Thymus (tissue), 11 donors: ENCODE results near the gene SLC35E4. TPM values are rescaled to one million over a fixed set of nuclear protein-coding genes. Genes with fewer than 3 reads are reported as not detected.
A peak's percentile ranks its signal among the peaks of the same experiment; 100 is the strongest.
"Not testable (repeated sequence)": the region's sequence is repeated elsewhere in the genome, so short reads cannot be mapped to it uniquely, and the experiment has no call there.

Experiments used
- DNase-seq, 9 donors: peaks; one replicate each; pipeline ENCODE4 v3.0.0-alpha.2; 2013; ENCODE audit warnings: low spot score in 9 of 9, low read depth in 6 of 9, missing footprints in 1 of 9
- H3K27ac ChIP-seq, 2 donors: one replicate each; pipeline ENCODE4 v1.5.1; 2013; ENCODE audit warnings: control low read depth in 1 of 2, low read depth in 1 of 2, low read length in 1 of 2, mild to moderate bottlenecking in 1 of 2, moderate library complexity in 1 of 2
- H3K27me3 ChIP-seq, 2 donors: one replicate each; pipeline ENCODE4 v1.5.1; 2013; ENCODE audit warnings: low read length in 1 of 2; ENCODE audit not compliant: control insufficient read depth in 2 of 2, insufficient read depth in 1 of 2
- H3K36me3 ChIP-seq, 2 donors: one replicate each; pipeline ENCODE4 v1.5.1; 2013; ENCODE audit warnings: low read length in 1 of 2, mild to moderate bottlenecking in 1 of 2, moderate library complexity in 1 of 2; ENCODE audit not compliant: control insufficient read depth in 2 of 2, insufficient read depth in 2 of 2
- H3K4me1 ChIP-seq, 2 donors: one replicate each; pipeline ENCODE4 v1.5.1; 2013; ENCODE audit warnings: low read length in 2 of 2; ENCODE audit not compliant: control insufficient read depth in 2 of 2, insufficient read depth in 2 of 2
- H3K4me3 ChIP-seq, 2 donors: one replicate each; pipeline ENCODE4 v1.5.1; 2013; ENCODE audit warnings: low read length in 2 of 2, control low read depth in 1 of 2, mild to moderate bottlenecking in 1 of 2
- H3K9me3 ChIP-seq, 2 donors: one replicate each; pipeline ENCODE4 v1.5.1; 2013; ENCODE audit warnings: low read length in 1 of 2, mild to moderate bottlenecking in 1 of 2; ENCODE audit not compliant: control insufficient read depth in 2 of 2, insufficient read depth in 1 of 2
- WGBS: extraction: QIAGEN DNeasy Blood & Tissue Kit; methylation state at CpG from one replicate; pipeline ENCODE4 v1.1.7; 2013; 5-methylcytosine and 5-hydroxymethylcytosine counted together
- polyA plus RNA-seq: library from polyadenylated mRNA; stranded (reverse); fragments of 200-250 nt; gene quantifications from one replicate; pipeline ENCODE4 v1.2.3, GENCODE V29; 2013
- total RNA-seq: library from RNA; stranded (reverse); fragments of 120-200 nt; gene quantifications from one replicate; pipeline ENCODE4 v1.2.4, GENCODE V29; 2013
- donor health status: healthy.

The SLC35E4 gene
- total and polyA plus RNA-seq, 2 donors, result 0.57 to 1.2 TPM

- H3K4me1 ChIP-seq, H3K4me3 ChIP-seq, H3K9me3 ChIP-seq, H3K36me3 ChIP-seq, H3K27me3 ChIP-seq, H3K27ac ChIP-seq, DNase-seq: not testable (repeated sequence)
- WGBS, result 92% methylated on average over 6 of the region's 6 CpGs
Measured at GRCh38 chr22:30619909-30620308, 15.7 kb upstream of the SLC35E4 start.

- no peaks in the 10 kb centered on the region for H3K4me1 ChIP-seq
- H3K4me3 ChIP-seq, result no peak overlapping the region
- DNase-seq, result no peak
- H3K36me3 ChIP-seq, result no peaks in the 10 kb centered on the region
- no peaks in the 10 kb centered on the region for H3K27me3 ChIP-seq
- no peaks in the 10 kb centered on the region for H3K9me3 ChIP-seq
- WGBS, result 84% methylated on average over 5 of the region's 5 CpGs
- H3K27ac ChIP-seq, result no peak overlapping the region
Measured at GRCh38 chr22:30626413-30626812, 9.2 kb upstream of the SLC35E4 start.

DNA sequence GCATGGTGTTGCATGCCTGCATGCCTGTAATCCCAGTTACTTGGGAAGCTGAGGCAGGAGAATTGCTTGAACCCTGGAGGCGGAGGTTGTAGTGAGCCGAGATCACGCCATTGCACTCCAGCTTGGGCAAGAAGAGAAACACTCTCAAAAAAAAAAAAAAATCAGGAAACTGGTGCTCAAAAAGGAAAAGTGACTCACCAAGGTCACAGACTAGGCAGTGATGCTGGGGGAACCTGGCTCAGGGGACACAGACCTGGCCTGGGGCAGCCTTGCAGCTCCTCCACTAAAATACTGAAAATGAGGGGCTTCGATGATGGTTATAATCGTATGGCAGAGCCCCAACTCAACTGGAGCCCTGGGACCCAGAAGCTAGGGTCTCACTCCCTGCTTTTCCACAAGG is 8.1 kb upstream of the SLC35E4 start:
- Histone ChIP-seq H3K4me3 (no peak overlapping the region), H3K27ac (no peak overlapping the region), H3K27me3 (no peaks in the 10 kb centered on the region), H3K36me3 (no peaks in the 10 kb centered on the region), H3K9me3 (no peaks in the 10 kb centered on the region), H3K4me1 (no peaks in the 10 kb centered on the region)
- DNase-seq, result no peak
- 97% methylated on average over 5 of the region's 5 CpGs for WGBS

DNA sequence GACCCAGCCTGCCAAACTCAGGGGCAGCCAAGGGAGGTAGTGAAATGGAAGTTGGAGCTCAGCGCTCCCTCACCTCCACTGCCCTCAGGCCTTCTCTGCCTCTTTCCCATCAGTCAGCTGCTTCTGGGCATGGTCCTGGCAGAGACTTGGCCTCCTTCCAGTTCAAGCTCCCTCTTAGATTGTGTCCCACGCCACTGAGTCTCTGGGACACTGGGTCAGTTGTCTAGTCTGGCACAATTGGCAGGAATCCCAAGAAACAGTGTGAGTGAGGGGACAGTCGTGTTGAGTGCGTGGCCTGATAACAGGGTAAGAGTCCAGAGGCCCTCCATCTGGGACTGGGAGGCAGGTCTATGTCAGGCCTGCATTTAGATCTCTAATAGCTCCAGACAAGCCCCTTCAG is 7.1 kb upstream of the SLC35E4 start:
- H3K4me1 ChIP-seq, result no peaks in the 10 kb centered on the region
- WGBS, result 91% methylated on average over 4 of the region's 4 CpGs
- H3K27me3 ChIP-seq, result no peaks in the 10 kb centered on the region
- no peak overlapping the region for H3K27ac ChIP-seq
- H3K36me3 ChIP-seq, result no peaks in the 10 kb centered on the region
- no peaks in the 10 kb centered on the region for H3K9me3 ChIP-seq
- no peak overlapping the region for H3K4me3 ChIP-seq
- no peak for DNase-seq

DNA sequence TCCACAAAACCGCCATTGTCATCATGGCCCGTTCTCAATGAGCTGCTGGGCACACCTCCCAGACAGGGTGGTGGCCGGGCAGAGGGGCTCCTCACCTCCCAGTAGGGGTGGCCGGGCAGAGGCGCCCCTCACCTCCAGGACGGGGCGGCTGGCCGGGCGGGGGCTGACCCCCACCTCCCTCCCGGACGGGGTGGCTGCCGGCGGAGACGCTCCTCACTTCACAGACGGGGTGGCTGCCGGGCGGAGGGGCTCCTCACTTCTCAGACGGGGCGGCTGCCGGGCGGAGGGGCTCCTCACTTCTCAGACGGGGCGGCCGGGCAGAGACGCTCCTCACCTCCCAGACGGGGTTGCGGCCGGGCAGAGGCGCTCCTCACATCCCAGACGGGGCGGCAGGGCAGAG is 4.1 kb upstream of the SLC35E4 start:
- Histone ChIP-seq H3K27me3 (peaks cover 0 to 13% of the 10 kb centered on the region in 2 donors), H3K4me1 (peaks cover 10 to 19% of the 10 kb centered on the region in 2 donors)
- H3K4me3 ChIP-seq, H3K27ac ChIP-seq, DNase-seq, H3K36me3 ChIP-seq, H3K9me3 ChIP-seq: not testable (repeated sequence)
- WGBS, result 98% methylated on average over 20 of the region's 31 CpGs

- Histone ChIP-seq H3K27ac (peak overlapping the region; percentile 55 to 86), H3K4me3 (peak overlapping the region; percentile 47 to 58), H3K9me3 (no peaks in the 10 kb centered on the region), H3K4me1 (peaks cover 13 to 19% of the 10 kb centered on the region in 2 donors), H3K27me3 (peaks cover 0 to 18% of the 10 kb centered on the region in 2 donors), H3K36me3 (no peaks in the 10 kb centered on the region)
- WGBS, result 8% methylated on average over 29 of the region's 29 CpGs
- DNase-seq, result peak; percentile 63 to 88 (median 75)
Measured at GRCh38 chr22:30634471-30635233, 929 bp upstream of the SLC35E4 start.

GRCh38 chr22:30636226-30637077 is 871 bp downstream of the SLC35E4 start:
- H3K4me3 ChIP-seq, result peak overlapping the region; percentile 35 to 58
- H3K4me1 ChIP-seq, result peaks cover 13 to 19% of the 10 kb centered on the region in 2 donors
- H3K27ac ChIP-seq, result no peak overlapping the region
- H3K27me3 ChIP-seq, result peaks cover 0 to 18% of the 10 kb centered on the region in 2 donors
- DNase-seq, result peak in 1 of 9 donors; percentile 5
- H3K9me3 ChIP-seq, result no peaks in the 10 kb centered on the region
- H3K36me3 ChIP-seq, result no peaks in the 10 kb centered on the region
- 76% methylated on average over 45 of the region's 45 CpGs for WGBS

DNA sequence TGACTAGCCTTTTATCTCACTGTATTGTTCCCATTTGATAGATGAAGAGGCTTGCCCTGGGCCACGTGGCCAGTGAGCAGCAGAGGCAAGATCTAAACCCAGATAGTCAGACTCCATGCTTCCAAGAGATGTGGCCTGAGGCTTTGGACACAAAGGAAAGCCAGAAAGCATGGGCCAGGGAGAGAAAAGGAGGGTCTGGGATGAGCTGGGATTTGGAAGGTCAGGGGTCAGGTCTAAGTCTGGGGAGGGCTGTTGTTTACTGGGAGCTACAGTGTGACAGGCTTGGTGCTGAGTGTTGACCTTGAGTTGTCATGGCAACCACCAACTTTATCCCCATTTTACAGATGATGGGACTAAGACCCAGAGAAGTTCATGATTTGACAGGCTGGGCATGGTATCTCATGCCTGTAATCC is 2.1 kb downstream of the SLC35E4 start:
- H3K9me3 ChIP-seq, result no peaks in the 10 kb centered on the region
- H3K36me3 ChIP-seq, result no peaks in the 10 kb centered on the region
- 95% methylated on average over 1 of the region's 1 CpG for WGBS
- no peak for DNase-seq
- no peak overlapping the region for H3K27ac ChIP-seq
- no peak overlapping the region for H3K4me3 ChIP-seq
- peaks cover 0 to 18% of the 10 kb centered on the region in 2 donors for H3K27me3 ChIP-seq
- peaks cover 13 to 19% of the 10 kb centered on the region in 2 donors for H3K4me1 ChIP-seq

- H3K27me3 ChIP-seq, result peaks cover 0 to 11% of the 10 kb centered on the region in 2 donors
- no peaks in the 10 kb centered on the region for H3K9me3 ChIP-seq
- H3K4me3 ChIP-seq, result no peak overlapping the region
- 95% methylated on average over 4 of the region's 4 CpGs for WGBS
- H3K4me1 ChIP-seq, result peaks cover 7 to 8% of the 10 kb centered on the region in 2 donors
- H3K27ac ChIP-seq, result no peak overlapping the region
- DNase-seq, result no peak
- H3K36me3 ChIP-seq, result no peaks in the 10 kb centered on the region
Measured at GRCh38 chr22:30640361-30640760, 4.8 kb downstream of the SLC35E4 start.
